HL-60 (cell line): ENCODE measurements around the gene SLC35E4.
"Not testable (repeated sequence)": the region's sequence is repeated elsewhere in the genome, so short reads cannot be mapped to it uniquely, and the experiment has no call there.

ENCODE experiments used
- DNase-seq, 2 experiments: peaks; one replicate each; pipeline ENCODE4 v3.0.0-alpha.2; 2010 to 2020; ENCODE audit warnings: low read depth in 1 of 2, low spot score in 1 of 2
- H3K27ac ChIP-seq: fragments of 250-450 bp; sonication (Bioruptor Pico); replicated peaks from 2 replicates; pipeline ENCODE4 v1.5.1; 2020; ENCODE audit warnings: mild to moderate bottlenecking, moderate library complexity
- H3K27me3 ChIP-seq: fragments of 250-450 bp; sonication (Bioruptor Pico); 2 replicates; pipeline ENCODE4 v1.5.1; 2021; ENCODE audit warnings: mild to moderate bottlenecking, moderate library complexity; ENCODE audit not compliant: insufficient read depth, poor library complexity, severe bottlenecking
- H3K4me3 ChIP-seq: replicated peaks from 2 replicates; pipeline ENCODE4 v1.5.1; 2011; ENCODE audit warnings: mild to moderate bottlenecking, control low read depth, low read length; ENCODE audit not compliant: insufficient read depth
- CTCF ChIP-seq: IDR thresholded peaks from one replicate; pipeline ENCODE4 v1.5.1; 2011; ENCODE audit warnings: low read length, control low read depth, inconsistent platforms; ENCODE audit not compliant: insufficient read depth
- GABPA ChIP-seq: IDR thresholded peaks from 2 replicates; pipeline ENCODE4 v1.6.1; 2012; ENCODE audit warnings: low read depth
- POLR2AphosphoS5 ChIP-seq: IDR thresholded peaks from 2 replicates; pipeline ENCODE4 v1.6.1; 2012; ENCODE audit warnings: low read depth
- REST ChIP-seq: IDR thresholded peaks from 2 replicates; pipeline ENCODE4 v1.6.1; 2012; ENCODE audit warnings: low read depth; ENCODE audit not compliant: insufficient replicate concordance
- SPI1 ChIP-seq: IDR thresholded peaks from 2 replicates; pipeline ENCODE4 v1.6.1; 2012; ENCODE audit warnings: low read depth, mild to moderate bottlenecking, borderline replicate concordance

The SLC35E4 gene

GRCh38 chr22:30626413-30626812 lies 9.2 kb upstream of the SLC35E4 start:
- Histone ChIP-seq H3K27me3 (no peaks in the 10 kb centered on the region), H3K27ac (no peak overlapping the region), H3K4me3 (no peak overlapping the region)
- TF ChIP-seq POLR2AphosphoS5 (no peak), CTCF (no peak), REST (no peak), SPI1 (no peak), GABPA (no peak)
- no peak for DNase-seq

GRCh38 chr22:30627471-30627870 lies 8.1 kb upstream of the SLC35E4 start:
- TF ChIP-seq REST = no peak
- no peak for TF ChIP-seq SPI1
- TF ChIP-seq GABPA = no peak
- TF ChIP-seq CTCF = no peak
- no peak for TF ChIP-seq POLR2AphosphoS5
- Histone ChIP-seq H3K4me3 (no peak overlapping the region), H3K27ac (no peak overlapping the region), H3K27me3 (no peaks in the 10 kb centered on the region)
- no peak for DNase-seq

GRCh38 chr22:30628491-30628890 lies 7.1 kb upstream of the SLC35E4 start:
- DNase-seq = no peak
- no peaks in the 10 kb centered on the region for H3K27me3 ChIP-seq
- TF ChIP-seq REST (no peak), POLR2AphosphoS5 (no peak), GABPA (no peak), CTCF (no peak), SPI1 (no peak)
- H3K4me3 ChIP-seq = no peak overlapping the region
- no peak overlapping the region for H3K27ac ChIP-seq

GRCh38 chr22:30631469-30631868 lies 4.1 kb upstream of the SLC35E4 start:
- not testable (repeated sequence) for H3K4me3 ChIP-seq, H3K27ac ChIP-seq, H3K27me3 ChIP-seq, DNase-seq
